IPS-NIHi7 (cell line): Measurements from ENCODE around the gene AK8.

Source experiments
- DNase-seq: peaks from one replicate; pipeline ENCODE4 v3.0.0; 2012; ENCODE audit warnings: mixed read lengths; ENCODE audit errors: extremely low spot score

Gene AK8

GRCh38 chr9:132877824-132878694 is at the start of gene AK8:
AK8 (minus strand) TSS chr9:132878284; CDS start chr9:132878255, 29 bp downstream.
- DNase-seq: peak; percentile 98

GRCh38 chr9:132927704-132928103 is 49.6 kb upstream of the AK8 start:
- no peak for DNase-seq

GRCh38 chr9:132923346-132923902 is 45.3 kb upstream of the AK8 start:
- no peak for DNase-seq

- DNase-seq: no peak
These were observed 41.7 kb upstream of the AK8 start for GRCh38 chr9:132919614-132920268.

- no peak for DNase-seq
These were observed 36.8 kb upstream of the AK8 start for GRCh38 chr9:132914924-132915323.

GRCh38 chr9:132912131-132912530 is 34.0 kb upstream of the AK8 start:
- DNase-seq: no peak

GRCh38 chr9:132910376-132910775 is 32.3 kb upstream of the AK8 start:
- no peak for DNase-seq

GRCh38 chr9:132909311-132909710 is 31.2 kb upstream of the AK8 start:
- DNase-seq: no peak

- DNase-seq: no peak
These were observed 30.6 kb upstream of the AK8 start for GRCh38 chr9:132908635-132909034.

GRCh38 chr9:132905726-132906125 is 27.6 kb upstream of the AK8 start:
- no peak for DNase-seq

- DNase-seq: peak; percentile 30
These were observed 25.7 kb upstream of the AK8 start for GRCh38 chr9:132903574-132904492.

- peak; percentile 88 for DNase-seq
These were observed 24.1 kb upstream of the AK8 start for GRCh38 chr9:132901858-132902831.

- no peak for DNase-seq
These were observed 20.0 kb upstream of the AK8 start for GRCh38 chr9:132898051-132898450.

GRCh38 chr9:132896906-132897305 is 18.8 kb upstream of the AK8 start:
- no peak for DNase-seq

GRCh38 chr9:132896264-132896663 is 18.2 kb upstream of the AK8 start:
- DNase-seq: no peak

- DNase-seq: no peak
These were observed 17.1 kb upstream of the AK8 start for GRCh38 chr9:132894862-132895835.

- DNase-seq: no peak
These were observed 16.3 kb upstream of the AK8 start for GRCh38 chr9:132894346-132894745.

GRCh38 chr9:132892400-132892799 is 14.3 kb upstream of the AK8 start:
- DNase-seq: no peak

- DNase-seq: no peak
These were observed 10.1 kb upstream of the AK8 start for GRCh38 chr9:132888151-132888550.
